Lower leg skin (tissue), 3 donors: ENCODE data around the gene ZNF311.

Experiments used
- POLR2A ChIP-seq, 2 donors: fragments of 450-650 bp; IDR thresholded peaks; one replicate each; pipeline ENCODE4 v1.6.1; 2016 to 2017; ENCODE audit warnings: antibody characterized with exemption in 2 of 2, mild to moderate bottlenecking in 1 of 2, moderate library complexity in 1 of 2
- TF ChIP-seq, protein P1 (sequence below), 3 donors: fragments of 450-650 bp; IDR thresholded peaks; one replicate each; pipeline ENCODE4 v1.5.1; 2016; ENCODE audit warnings: antibody characterized with exemption in 3 of 3, mild to moderate bottlenecking in 3 of 3, moderate library complexity in 2 of 3

- TF ChIP-seq, protein P1, sequence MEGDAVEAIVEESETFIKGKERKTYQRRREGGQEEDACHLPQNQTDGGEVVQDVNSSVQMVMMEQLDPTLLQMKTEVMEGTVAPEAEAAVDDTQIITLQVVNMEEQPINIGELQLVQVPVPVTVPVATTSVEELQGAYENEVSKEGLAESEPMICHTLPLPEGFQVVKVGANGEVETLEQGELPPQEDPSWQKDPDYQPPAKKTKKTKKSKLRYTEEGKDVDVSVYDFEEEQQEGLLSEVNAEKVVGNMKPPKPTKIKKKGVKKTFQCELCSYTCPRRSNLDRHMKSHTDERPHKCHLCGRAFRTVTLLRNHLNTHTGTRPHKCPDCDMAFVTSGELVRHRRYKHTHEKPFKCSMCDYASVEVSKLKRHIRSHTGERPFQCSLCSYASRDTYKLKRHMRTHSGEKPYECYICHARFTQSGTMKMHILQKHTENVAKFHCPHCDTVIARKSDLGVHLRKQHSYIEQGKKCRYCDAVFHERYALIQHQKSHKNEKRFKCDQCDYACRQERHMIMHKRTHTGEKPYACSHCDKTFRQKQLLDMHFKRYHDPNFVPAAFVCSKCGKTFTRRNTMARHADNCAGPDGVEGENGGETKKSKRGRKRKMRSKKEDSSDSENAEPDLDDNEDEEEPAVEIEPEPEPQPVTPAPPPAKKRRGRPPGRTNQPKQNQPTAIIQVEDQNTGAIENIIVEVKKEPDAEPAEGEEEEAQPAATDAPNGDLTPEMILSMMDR (IDR thresholded peaks at IDR 0.05): no peak
- TF ChIP-seq POLR2A (IDR thresholded peaks at IDR 0.05): no peak
Measured at GRCh38 chr6:29025927-29026585, 20.9 kb upstream of the ZNF311 start.
